IPS-18c (cell line): ENCODE measurements around the gene CMIP.
"Not testable (repeated sequence)": the region's sequence is repeated elsewhere in the genome, so short reads cannot be mapped to it uniquely, and the experiment has no call there.

Experiments used
- H3K4me3 ChIP-seq: 2 replicates; pipeline ENCODE4 v1.7.0; 2013; ENCODE audit warnings: low read depth, mild to moderate bottlenecking, low read length, moderate library complexity; ENCODE audit not compliant: insufficient read depth
- H3K9me3 ChIP-seq: one replicate; pipeline ENCODE4 v1.6.1; 2013; ENCODE audit warnings: mild to moderate bottlenecking, low read length, moderate library complexity; ENCODE audit not compliant: control insufficient read depth, insufficient read depth

CMIP gene

GRCh38 chr16:81415751-81416150, 28.9 kb upstream of the CMIP start:
- Histone ChIP-seq H3K4me3 (no peak overlapping the region), H3K9me3 (no peaks in the 10 kb centered on the region)

GRCh38 chr16:81416749-81417148, 27.9 kb upstream of the CMIP start:
- Histone ChIP-seq H3K9me3 (no peaks in the 10 kb centered on the region), H3K4me3 (no peak overlapping the region)

GRCh38 chr16:81417210-81417609, 27.4 kb upstream of the CMIP start:
- Histone ChIP-seq H3K9me3 (no peaks in the 10 kb centered on the region), H3K4me3 (no peak overlapping the region)

- Histone ChIP-seq H3K9me3 (no peaks in the 10 kb centered on the region), H3K4me3 (no peak overlapping the region)
Observed at GRCh38 chr16:81419806-81420205, 24.8 kb upstream of the CMIP start.

DNA sequence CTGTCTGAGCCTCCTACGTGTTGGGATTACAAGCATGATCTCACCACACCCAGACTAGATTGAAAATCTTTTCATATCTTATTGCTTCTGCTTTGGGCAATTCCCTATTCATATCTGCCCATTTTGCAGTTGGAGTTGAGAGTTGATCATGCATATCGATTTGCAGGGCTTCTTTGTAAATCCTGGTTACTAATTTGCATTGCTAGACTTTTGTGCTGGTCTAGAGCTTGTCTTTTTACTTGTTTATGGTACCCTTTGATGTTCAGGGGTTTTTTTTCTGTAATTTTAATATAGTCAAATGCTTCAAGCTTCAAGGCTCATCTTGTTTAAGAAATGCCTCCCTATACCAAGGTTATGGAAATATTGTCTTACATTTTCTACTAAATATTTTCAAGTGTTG, 23.5 kb upstream of the CMIP start:
- H3K4me3 ChIP-seq, result no peak overlapping the region

GRCh38 chr16:81421536-81421935, 23.1 kb upstream of the CMIP start:
- Histone ChIP-seq H3K4me3 (no peak overlapping the region), H3K9me3 (no peaks in the 10 kb centered on the region)

More for the DNA sequence above, 23.5 kb upstream of the CMIP start:
- no peaks in the 10 kb centered on the region for H3K9me3 ChIP-seq

DNA sequence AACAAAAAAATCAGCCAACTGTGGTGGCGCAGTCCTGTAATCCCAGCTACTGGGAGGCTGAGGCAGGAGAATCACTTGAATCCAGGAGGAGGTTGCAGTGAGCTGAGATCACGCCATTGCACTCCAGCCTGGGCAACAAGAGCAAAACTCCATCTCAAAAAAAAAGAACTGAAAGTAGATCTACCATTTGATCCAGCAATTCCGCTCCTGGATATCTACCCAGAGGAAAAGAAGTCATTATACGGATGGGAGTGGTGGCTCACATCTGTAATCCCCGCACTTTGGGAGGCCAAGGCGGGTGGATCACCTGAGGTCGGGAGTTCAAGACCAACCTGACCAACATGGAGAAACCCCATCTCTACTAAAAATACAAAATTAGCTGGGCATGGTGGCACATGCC, 22.5 kb upstream of the CMIP start:
- H3K9me3 ChIP-seq, H3K4me3 ChIP-seq: not testable (repeated sequence)

GRCh38 chr16:81424771-81425170, 19.8 kb upstream of the CMIP start:
- no peaks in the 10 kb centered on the region for H3K9me3 ChIP-seq
- no peak overlapping the region for H3K4me3 ChIP-seq

- no peaks in the 10 kb centered on the region for H3K9me3 ChIP-seq
- H3K4me3 ChIP-seq, result no peak overlapping the region
Observed at GRCh38 chr16:81427219-81427618, 17.4 kb upstream of the CMIP start.

- Histone ChIP-seq H3K9me3 (no peaks in the 10 kb centered on the region), H3K4me3 (no peak overlapping the region)
Observed at GRCh38 chr16:81429045-81429521, 15.5 kb upstream of the CMIP start.

DNA sequence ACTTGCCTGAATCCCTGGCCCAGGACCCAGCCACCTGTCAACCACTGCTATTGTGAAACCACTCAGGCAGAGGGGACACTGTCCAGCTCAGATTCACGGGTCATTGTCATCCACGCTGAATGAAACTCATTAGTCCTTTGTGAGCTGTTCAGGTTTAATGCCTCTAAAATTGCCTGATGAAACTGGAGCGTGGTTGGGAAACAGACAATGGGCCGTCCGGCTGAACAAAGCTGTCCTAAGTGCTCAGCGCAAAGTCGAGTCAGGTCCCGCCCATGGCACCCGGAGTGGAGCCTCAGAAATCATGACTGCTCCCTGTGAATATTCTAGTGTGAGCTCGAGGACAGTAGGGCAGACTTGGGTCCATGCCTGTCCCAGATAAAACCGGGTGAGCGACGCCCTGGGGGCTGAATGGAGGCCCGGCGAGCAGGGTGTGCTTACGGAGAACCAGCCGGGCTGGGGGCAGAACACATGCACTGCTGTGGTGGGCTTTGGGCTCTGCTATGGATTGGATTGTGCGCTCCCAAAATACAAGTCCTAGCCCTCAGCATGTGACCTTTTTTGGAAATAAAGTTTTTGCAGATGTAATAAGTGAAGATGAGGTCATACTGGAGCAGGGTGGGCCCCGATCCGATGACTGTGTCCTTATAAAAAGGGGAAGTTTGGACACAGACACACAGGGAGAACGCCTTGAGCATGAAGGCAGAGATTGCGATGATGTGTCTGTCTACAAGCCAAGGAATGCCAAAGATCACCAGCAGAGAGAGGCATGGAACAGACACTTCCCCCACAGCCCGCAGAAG, 12.9 kb upstream of the CMIP start:
- H3K4me3 ChIP-seq, result no peak overlapping the region; the same call in 1 of the 2 replicates

GRCh38 chr16:81432937-81433557, 11.6 kb upstream of the CMIP start:
- Histone ChIP-seq H3K9me3 (no peaks in the 10 kb centered on the region), H3K4me3 (no peak overlapping the region)

More for the DNA sequence above, 12.9 kb upstream of the CMIP start:
- no peaks in the 10 kb centered on the region for H3K9me3 ChIP-seq

DNA sequence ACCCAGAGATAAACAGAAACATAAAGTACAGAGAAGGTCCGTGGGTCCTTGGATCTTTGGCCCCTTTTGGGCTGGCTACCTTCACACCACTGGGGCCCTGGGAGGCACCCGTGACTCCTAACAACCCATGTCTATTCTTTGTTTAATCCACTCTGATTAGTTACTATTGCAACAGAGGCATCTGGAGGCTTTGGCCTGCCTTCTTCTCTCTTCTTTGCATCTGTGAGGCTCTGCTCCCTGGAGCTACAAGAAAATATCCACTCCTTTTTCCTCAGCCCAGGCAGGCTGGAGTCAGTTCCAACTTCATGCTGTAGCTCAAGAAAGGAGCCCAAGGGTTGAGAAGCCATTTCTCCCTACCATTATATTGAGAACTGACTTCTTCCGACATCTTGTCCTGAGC, 9.5 kb upstream of the CMIP start:
- Histone ChIP-seq H3K4me3 (no peak overlapping the region), H3K9me3 (no peaks in the 10 kb centered on the region)

- H3K9me3 ChIP-seq, result no peaks in the 10 kb centered on the region
- no peak overlapping the region for H3K4me3 ChIP-seq
Observed at GRCh38 chr16:81435567-81435966, 9.0 kb upstream of the CMIP start.

- Histone ChIP-seq H3K9me3 (no peaks in the 10 kb centered on the region), H3K4me3 (no peak overlapping the region)
Observed at GRCh38 chr16:81436386-81436785, 8.2 kb upstream of the CMIP start.

GRCh38 chr16:81437865-81438264, 6.7 kb upstream of the CMIP start:
- no peak overlapping the region for H3K4me3 ChIP-seq
- H3K9me3 ChIP-seq, result no peaks in the 10 kb centered on the region

DNA sequence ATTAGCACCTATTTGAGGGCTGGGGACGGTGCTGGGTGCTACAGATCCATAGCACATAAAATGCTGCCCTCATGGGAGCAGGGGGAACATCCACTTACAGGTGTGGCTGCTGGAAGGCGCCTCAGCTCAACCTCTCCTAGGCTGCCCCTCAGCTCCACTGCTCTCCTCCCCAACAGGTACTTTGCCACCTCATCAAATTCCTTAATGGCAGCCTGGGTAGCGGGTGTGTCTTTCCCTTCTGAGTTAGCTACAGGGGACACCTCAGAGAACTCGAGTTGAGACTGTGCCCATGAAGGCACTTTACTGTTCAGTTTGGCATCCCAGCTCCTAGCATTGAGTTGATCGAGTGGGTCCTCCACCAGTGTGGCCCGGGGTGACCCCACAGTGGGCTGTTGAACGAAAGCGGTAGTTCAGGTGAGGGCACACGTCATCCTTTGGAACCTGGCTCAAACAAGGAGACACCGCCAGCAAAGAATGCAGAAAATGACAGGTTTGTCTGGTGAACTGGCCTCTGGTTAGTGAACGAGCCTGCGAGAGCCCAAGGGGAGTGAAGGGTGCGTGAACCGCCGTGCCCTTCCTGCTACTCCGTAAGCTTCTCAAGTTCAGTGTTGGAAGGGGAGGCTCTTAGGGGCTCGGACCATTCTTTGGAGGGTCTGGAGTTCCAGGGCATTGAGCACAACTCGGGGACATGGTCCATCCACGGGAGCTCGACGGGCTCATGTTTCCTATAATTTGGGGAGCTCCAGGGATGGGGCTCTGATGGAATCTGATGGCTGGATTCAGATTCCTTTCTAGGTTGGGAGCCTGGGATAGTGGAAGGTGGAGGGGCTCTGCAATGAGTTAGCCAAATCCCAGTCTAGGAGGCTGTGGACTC, 3.5 kb upstream of the CMIP start:
- H3K4me3 ChIP-seq, result no peak overlapping the region

More for the DNA sequence above, 3.5 kb upstream of the CMIP start:
- H3K9me3 ChIP-seq, result no peaks in the 10 kb centered on the region
